Muscle layer of colon (tissue), 2 donors: ENCODE measurements around the gene WIPF2.
A peak's percentile ranks its signal among the peaks of the same experiment; 100 is the strongest.

Source experiments
- H3K27ac ChIP-seq: one replicate; pipeline ENCODE4 v1.7.0; 2013; ENCODE audit warnings: low read depth, mild to moderate bottlenecking, low read length, moderate library complexity
- H3K27me3 ChIP-seq, 2 donors: one replicate each; pipeline ENCODE4 v1.7.0; 2013; ENCODE audit warnings: low read length in 2 of 2, mild to moderate bottlenecking in 2 of 2; ENCODE audit not compliant: insufficient read depth in 2 of 2, control insufficient read depth in 1 of 2
- H3K36me3 ChIP-seq: one replicate; pipeline ENCODE4 v1.7.0; 2013; ENCODE audit warnings: mild to moderate bottlenecking, low read length; ENCODE audit not compliant: insufficient read depth
- H3K4me1 ChIP-seq: one replicate; pipeline ENCODE4 v1.7.0; 2013; ENCODE audit warnings: mild to moderate bottlenecking, low read length; ENCODE audit not compliant: insufficient read depth
- H3K4me3 ChIP-seq, 2 donors: one replicate each; pipeline ENCODE4 v1.7.0; 2013; ENCODE audit warnings: low read length in 2 of 2, low read depth in 1 of 2, mild to moderate bottlenecking in 1 of 2, moderate library complexity in 1 of 2
- H3K9ac ChIP-seq: one replicate; pipeline ENCODE4 v1.7.0; 2013; ENCODE audit warnings: low read length
- H3K9me3 ChIP-seq: one replicate; pipeline ENCODE4 v1.7.0; 2013; ENCODE audit warnings: mild to moderate bottlenecking, low read length
- donor health status: abdominal sarcoma.
- donor health status: Adenocarcinoma of cecum.

The WIPF2 gene

DNA sequence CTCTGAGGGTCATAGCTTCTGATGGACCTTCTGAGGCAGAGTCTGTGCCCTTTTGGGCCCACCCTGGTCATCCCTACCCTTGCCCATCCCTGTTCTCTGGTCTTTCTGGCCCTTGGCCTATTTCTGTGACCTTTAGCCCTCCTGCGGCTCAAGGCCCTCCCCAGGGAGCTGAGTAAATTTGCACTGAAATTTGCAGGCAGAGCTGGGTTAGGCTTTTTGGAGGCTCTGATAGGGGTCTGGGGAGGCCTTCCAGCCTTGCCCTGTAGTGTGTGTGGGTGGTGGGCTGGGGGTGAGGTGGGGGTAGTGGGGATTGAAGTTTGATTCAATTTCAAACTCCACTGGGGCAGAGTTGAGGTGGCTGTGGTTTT is 107.7 kb downstream of the WIPF2 start:
- Histone ChIP-seq H3K27me3 (no peaks in the 10 kb centered on the region), H3K4me3 (no peak overlapping the region), H3K9ac (no peak overlapping the region), H3K27ac (peak overlapping the region; percentile 35), H3K4me1 (peaks cover 95% of the 10 kb centered on the region), H3K36me3 (no peaks in the 10 kb centered on the region), H3K9me3 (no peaks in the 10 kb centered on the region)

DNA sequence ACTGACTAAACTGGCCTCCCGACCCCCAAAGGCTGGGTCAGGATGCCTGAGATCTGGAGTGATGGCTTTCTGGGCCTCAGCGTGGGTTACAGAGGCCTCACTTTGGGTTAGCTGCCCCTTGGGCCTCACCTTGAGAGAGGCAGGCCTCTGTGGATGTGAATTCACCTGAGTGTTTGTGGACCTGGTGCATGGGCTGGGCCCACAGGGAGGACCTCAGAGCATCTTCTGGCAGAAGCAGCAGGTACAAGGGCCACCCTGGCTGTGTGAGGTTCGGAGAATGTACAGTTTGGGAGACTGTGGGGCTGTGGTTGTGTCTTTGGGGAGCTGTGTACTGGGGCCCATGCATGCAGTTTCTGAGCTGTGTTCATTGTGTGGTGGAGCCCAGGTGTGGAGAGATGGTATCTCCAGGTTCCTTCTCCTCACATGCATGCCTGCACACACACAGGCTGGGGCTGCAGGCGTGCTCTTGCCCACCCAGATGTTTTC is 108.2 kb downstream of the WIPF2 start:
- peaks cover 95% of the 10 kb centered on the region for H3K4me1 ChIP-seq
- peak overlapping the region; percentile 41 for H3K27ac ChIP-seq
- no peak overlapping the region for H3K9ac ChIP-seq
- H3K27me3 ChIP-seq, result no peaks in the 10 kb centered on the region
- H3K4me3 ChIP-seq, result no peak overlapping the region
- no peaks in the 10 kb centered on the region for H3K36me3 ChIP-seq
- H3K9me3 ChIP-seq, result no peaks in the 10 kb centered on the region

DNA sequence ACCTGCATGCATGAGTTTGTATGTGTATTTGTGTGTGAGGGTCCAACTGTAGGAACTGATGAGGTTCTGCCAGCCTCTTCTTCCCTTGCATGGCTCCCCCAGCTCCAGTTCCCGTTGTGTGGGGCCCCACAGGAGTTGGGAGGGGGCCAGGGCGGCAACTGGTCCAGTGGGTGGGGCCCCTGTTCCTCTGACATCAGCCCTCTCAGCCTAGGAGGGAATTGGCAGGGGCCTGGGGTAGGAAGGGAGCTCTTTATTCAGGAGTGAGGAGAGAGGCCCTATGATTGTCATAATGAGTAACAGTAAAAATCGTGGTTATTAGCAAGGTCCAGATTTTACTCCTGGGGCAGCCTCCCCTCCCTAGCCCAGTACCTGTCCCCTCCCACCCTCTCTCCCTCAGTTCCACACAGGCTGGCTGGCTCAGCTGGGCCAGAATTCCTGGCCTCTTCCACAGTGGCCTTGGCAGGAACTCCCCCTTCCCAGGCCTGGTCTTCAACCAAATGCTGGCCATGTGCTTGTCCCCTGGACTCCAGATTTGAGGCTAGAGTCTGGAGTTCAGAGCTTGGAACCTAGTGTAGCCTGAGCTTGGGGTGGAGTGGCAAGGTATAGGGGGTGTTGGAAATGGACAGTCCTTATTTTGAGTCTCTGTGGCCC is 108.8 kb downstream of the WIPF2 start:
- H3K4me1 ChIP-seq, result peaks cover 95% of the 10 kb centered on the region
- no peaks in the 10 kb centered on the region for H3K27me3 ChIP-seq
- H3K4me3 ChIP-seq, result no peak overlapping the region
- no peaks in the 10 kb centered on the region for H3K36me3 ChIP-seq
- H3K9me3 ChIP-seq, result no peaks in the 10 kb centered on the region
- no peak overlapping the region for H3K9ac ChIP-seq
- peak overlapping the region; percentile 41 for H3K27ac ChIP-seq

DNA sequence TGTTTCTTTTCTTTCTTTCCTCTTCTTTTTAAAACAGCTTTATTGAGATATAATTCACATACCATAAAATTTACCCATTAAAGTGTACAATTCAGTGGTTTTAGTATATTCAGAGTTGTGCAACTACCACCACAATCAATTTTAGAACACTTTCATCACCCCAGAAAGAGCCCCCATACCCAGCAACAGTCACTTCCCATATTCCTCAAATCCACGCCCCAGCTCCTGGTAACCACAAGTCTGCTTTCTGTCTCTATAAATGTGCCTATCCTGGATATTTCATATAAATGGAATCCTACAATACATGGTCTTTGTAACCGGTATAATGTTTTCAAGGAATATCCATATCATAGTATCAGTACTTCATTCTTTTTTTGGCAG is 109.3 kb downstream of the WIPF2 start:
- H3K4me1 ChIP-seq, result peaks cover 94% of the 10 kb centered on the region

GRCh38 chr17:40329839-40330794 is 111.0 kb downstream of the WIPF2 start:
- H3K9ac ChIP-seq, result no peak overlapping the region
- H3K27me3 ChIP-seq, result no peaks in the 10 kb centered on the region
- no peaks in the 10 kb centered on the region for H3K36me3 ChIP-seq
- H3K4me1 ChIP-seq, result peaks cover 96% of the 10 kb centered on the region
- no peaks in the 10 kb centered on the region for H3K9me3 ChIP-seq
- H3K4me3 ChIP-seq, result peak overlapping the region; percentile 8 to 11
- peak overlapping the region; percentile 90 for H3K27ac ChIP-seq

More for the DNA sequence above, 109.3 kb downstream of the WIPF2 start:
- no peaks in the 10 kb centered on the region for H3K9me3 ChIP-seq
- H3K9ac ChIP-seq, result no peak overlapping the region
- peak overlapping the region; percentile 41 for H3K27ac ChIP-seq
- H3K36me3 ChIP-seq, result no peaks in the 10 kb centered on the region
- H3K27me3 ChIP-seq, result no peaks in the 10 kb centered on the region
- H3K4me3 ChIP-seq, result no peak overlapping the region

GRCh38 chr17:40330850-40331470 is 111.9 kb downstream of the WIPF2 start:
- H3K27me3 ChIP-seq, result no peaks in the 10 kb centered on the region
- no peaks in the 10 kb centered on the region for H3K36me3 ChIP-seq
- H3K4me1 ChIP-seq, result peaks cover 91% of the 10 kb centered on the region
- H3K4me3 ChIP-seq, result peak overlapping the region; percentile 8 to 46
- H3K27ac ChIP-seq, result peak overlapping the region; percentile 90
- H3K9me3 ChIP-seq, result no peaks in the 10 kb centered on the region
- H3K9ac ChIP-seq, result no peak overlapping the region

DNA sequence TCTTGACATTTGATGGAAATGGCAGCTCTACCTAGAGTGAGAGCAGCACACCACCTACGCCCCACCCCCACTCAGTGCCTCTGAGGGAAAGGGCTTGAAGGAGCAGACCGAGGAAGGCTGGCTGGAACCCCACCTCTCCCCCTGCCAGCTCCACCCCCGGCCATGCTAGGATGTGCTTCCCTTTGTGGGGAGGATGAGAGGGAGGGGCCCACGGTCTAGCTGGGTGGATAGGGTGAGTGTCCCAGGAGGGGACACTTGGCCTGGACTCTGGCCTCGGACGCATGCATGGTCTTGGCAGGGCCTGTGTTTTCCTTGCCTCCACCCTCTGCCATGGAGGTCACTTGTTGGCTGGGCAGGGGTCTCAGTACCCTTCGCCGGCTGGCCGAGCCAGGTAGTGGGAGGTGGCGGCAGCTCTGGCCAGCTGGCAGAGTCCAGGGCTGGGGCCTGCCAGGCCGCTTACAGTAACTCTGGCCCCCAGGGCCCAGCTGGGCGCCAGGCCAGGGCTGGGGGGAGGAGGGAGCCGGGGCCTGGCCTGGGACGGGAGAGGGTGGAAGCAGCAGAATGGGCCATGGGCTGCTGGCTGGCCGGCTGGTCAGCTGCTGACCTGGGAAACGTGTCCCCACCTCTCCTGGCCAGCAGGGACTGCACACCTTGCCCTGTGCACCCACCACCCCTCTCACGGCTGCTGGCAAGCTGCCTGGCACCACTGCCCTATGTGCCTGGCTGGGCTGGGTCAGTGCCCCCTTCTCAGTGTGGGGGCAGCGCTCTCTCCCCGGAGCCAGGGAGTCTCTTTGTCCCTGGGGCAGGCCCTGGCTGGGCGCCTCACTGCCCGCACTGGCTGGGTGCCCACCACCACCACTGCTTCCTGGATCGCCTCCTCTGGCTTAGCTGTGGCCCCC is 112.9 kb downstream of the WIPF2 start:
- Histone ChIP-seq H3K36me3 (no peaks in the 10 kb centered on the region), H3K9me3 (no peaks in the 10 kb centered on the region), H3K27me3 (no peaks in the 10 kb centered on the region), H3K27ac (peak overlapping the region; percentile 90), H3K4me3 (peak overlapping the region; percentile 11 to 46), H3K4me1 (peaks cover 83% of the 10 kb centered on the region), H3K9ac (peak overlapping the region; percentile 6)
